ENCODE data around the gene ITGAD. TPM values are rescaled to one million over a fixed set of nuclear protein-coding genes. Genes with fewer than 3 reads are reported as not detected.

Gene ITGAD
- total RNA-seq, 1 experiment from 2014 or later = not detected

DNA sequence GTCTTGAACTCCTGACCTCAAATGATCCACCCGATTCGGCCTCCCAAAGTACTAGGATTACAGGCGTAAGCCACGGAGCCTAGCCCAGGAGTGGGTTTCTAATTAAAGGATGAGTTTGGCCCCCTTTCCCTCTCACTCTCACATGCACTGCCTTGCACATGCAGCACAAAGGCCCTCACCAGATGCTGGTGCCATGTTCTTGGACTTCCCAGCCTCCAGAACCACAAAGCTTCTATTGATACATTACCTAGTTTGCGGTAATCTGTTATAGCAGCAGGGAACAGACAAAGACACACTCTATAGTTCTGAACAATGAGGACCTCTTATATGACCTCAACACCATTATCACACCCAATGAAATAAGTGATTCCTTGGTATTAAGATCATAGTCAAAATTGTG, 17.9 kb upstream of the ITGAD start:
- peaks cover 19% of the 10 kb centered on the region for H3K9me3 Mint-ChIP-seq
- CTCF ChIA-PET = interaction anchor here (2.0 kb wide), 1 partner anchor 85 kb away, joined by 6 read pairs; no protein-coding TSS in a partner anchor
- peaks cover 14% of the 10 kb centered on the region for H3K27me3 Mint-ChIP-seq (ENCODE audit: low read depth)
- DNase-seq (ENCODE audit: low spot score) (no peak), ATAC-seq (no peak)
- POLR2A ChIA-PET = no interaction called here
- H3K36me3 Mint-ChIP-seq = no peaks in the 10 kb centered on the region
- no peaks in the 10 kb centered on the region for H3K4me1 Mint-ChIP-seq
- no peak overlapping the region for H3K27ac Mint-ChIP-seq
- no peak for TF ChIP-seq ZNF138 (CRISPR knock-in tag; conservative IDR thresholded peaks at IDR 0.05)
- TF ChIP-seq ZNF671 (CRISPR knock-in tag; IDR thresholded peaks at IDR 0.05) = no peak
- no peak for TF ChIP-seq MYBL2 (CRISPR knock-in tag; IDR thresholded peaks at IDR 0.05)
- no peak for TF ChIP-seq SOX15 (CRISPR knock-in tag; IDR thresholded peaks at IDR 0.05)
- TF ChIP-seq, protein P1, sequence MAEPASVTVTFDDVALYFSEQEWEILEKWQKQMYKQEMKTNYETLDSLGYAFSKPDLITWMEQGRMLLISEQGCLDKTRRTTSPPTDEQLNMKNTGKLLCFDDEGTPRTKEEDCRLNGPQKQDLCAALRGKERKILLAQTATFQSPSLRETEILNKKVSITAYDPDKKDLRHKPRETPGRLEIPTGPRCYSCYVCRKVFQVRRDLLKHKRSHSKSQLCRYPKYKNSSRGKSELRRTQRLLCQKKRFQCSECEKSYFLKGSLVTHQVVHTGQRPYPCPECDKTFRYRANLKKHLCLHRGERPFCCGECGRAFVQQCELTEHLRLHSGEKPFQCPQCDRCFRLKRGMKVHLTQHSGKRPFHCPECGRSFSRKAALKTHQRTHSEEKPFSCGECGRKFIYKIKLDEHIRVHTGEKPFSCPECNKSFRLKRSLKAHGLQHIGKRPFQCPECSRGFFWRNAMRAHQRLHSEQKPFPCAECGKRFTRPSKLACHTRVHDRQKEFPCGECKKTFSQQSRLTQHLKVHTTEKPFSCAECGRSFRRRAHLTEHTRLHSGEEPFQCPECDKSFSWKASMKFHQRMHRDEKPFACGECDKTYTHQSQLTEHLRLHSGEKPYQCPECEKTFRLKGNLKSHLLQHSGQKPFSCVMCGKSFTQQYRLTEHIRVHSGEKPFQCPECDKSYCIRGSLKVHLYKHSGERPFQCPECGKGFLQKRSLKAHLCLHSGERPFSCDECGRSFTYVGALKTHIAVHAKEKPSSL (CRISPR knock-in tag; conservative IDR thresholded peaks at IDR 0.05) = no peak
- TF ChIP-seq ESRRA (CRISPR knock-in tag; IDR thresholded peaks at IDR 0.05; ENCODE audit: borderline replicate concordance) = no peak
- no peak for TF ChIP-seq ZNF263 (CRISPR knock-in tag; IDR thresholded peaks at IDR 0.05; ENCODE audit: low read depth)
- H3K4me3 Mint-ChIP-seq = no peak overlapping the region

DNA sequence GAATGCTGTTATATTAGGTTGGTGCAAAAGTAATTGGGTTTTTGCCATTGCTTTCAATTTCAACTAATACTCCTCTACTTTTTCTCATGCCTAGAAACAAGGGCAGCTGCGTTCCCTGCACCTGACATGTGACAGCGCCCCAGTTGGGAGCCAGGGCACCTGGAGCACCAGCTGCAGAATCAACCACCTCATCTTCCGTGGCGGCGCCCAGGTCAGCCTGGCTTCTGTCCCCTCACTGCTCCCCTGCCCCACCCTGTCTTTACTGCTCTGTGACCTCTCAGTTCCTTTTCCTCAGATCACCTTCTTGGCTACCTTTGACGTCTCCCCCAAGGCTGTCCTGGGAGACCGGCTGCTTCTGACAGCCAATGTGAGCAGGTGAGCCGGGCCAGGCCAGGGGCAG, 16.4 kb upstream of the ITGAD start:
- ChIA-PET POLR2A (interaction anchor here (0.6 kb wide), 1 partner anchor 629 kb away, joined by 3 read pairs; no protein-coding TSS in a partner anchor), CTCF (interaction anchor here (0.6 to 2.0 kb wide), 3 partner anchors 9 to 119 kb away, joined by 3 to 6 read pairs (median 4); no protein-coding TSS in a partner anchor)
- H3K27ac Mint-ChIP-seq = no peak overlapping the region
- DNase-seq (ENCODE audit: low spot score) (no peak), ATAC-seq (no peak)
- peaks cover 12% of the 10 kb centered on the region for H3K27me3 Mint-ChIP-seq (ENCODE audit: low read depth)
- H3K9me3 Mint-ChIP-seq = peaks cover 14% of the 10 kb centered on the region
- H3K4me3 Mint-ChIP-seq = no peak overlapping the region
- no peak for TF ChIP-seq CREB1 (CRISPR knock-in tag; IDR thresholded peaks at IDR 0.05)
- no peak for TF ChIP-seq HMGXB4 (CRISPR knock-in tag; IDR thresholded peaks at IDR 0.05)
- TF ChIP-seq NR3C1 (CRISPR knock-in tag; conservative IDR thresholded peaks at IDR 0.05; ENCODE audit: low read depth) = no peak
- TF ChIP-seq, protein P2, sequence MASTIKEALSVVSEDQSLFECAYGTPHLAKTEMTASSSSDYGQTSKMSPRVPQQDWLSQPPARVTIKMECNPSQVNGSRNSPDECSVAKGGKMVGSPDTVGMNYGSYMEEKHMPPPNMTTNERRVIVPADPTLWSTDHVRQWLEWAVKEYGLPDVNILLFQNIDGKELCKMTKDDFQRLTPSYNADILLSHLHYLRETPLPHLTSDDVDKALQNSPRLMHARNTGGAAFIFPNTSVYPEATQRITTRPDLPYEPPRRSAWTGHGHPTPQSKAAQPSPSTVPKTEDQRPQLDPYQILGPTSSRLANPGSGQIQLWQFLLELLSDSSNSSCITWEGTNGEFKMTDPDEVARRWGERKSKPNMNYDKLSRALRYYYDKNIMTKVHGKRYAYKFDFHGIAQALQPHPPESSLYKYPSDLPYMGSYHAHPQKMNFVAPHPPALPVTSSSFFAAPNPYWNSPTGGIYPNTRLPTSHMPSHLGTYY (CRISPR knock-in tag; IDR thresholded peaks at IDR 0.05) = no peak
- TF ChIP-seq, protein P3, sequence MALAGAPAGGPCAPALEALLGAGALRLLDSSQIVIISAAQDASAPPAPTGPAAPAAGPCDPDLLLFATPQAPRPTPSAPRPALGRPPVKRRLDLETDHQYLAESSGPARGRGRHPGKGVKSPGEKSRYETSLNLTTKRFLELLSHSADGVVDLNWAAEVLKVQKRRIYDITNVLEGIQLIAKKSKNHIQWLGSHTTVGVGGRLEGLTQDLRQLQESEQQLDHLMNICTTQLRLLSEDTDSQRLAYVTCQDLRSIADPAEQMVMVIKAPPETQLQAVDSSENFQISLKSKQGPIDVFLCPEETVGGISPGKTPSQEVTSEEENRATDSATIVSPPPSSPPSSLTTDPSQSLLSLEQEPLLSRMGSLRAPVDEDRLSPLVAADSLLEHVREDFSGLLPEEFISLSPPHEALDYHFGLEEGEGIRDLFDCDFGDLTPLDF (CRISPR knock-in tag; IDR thresholded peaks at IDR 0.05) = no peak
- no peak for TF ChIP-seq USF2 (CRISPR knock-in tag; IDR thresholded peaks at IDR 0.05)
- TF ChIP-seq GABPB1 (CRISPR knock-in tag; IDR thresholded peaks at IDR 0.05) = no peak
- TF ChIP-seq, protein P4, sequence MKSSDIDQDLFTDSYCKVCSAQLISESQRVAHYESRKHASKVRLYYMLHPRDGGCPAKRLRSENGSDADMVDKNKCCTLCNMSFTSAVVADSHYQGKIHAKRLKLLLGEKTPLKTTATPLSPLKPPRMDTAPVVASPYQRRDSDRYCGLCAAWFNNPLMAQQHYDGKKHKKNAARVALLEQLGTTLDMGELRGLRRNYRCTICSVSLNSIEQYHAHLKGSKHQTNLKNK (CRISPR knock-in tag; IDR thresholded peaks at IDR 0.05) = no peak
- no peak for TF ChIP-seq FOXP1 (CRISPR knock-in tag; IDR thresholded peaks at IDR 0.05; ENCODE audit: borderline replicate concordance)
- no peak for TF ChIP-seq SMAD3 (CRISPR knock-in tag; IDR thresholded peaks at IDR 0.05; ENCODE audit: borderline replicate concordance)
- H3K4me1 Mint-ChIP-seq = peaks cover 1% of the 10 kb centered on the region; the same call in 1 of the 2 replicates
- no peaks in the 10 kb centered on the region for H3K36me3 Mint-ChIP-seq
